Measurements from ENCODE around the gene ERCC8. TPM values are rescaled to one million over a fixed set of nuclear protein-coding genes. Genes with fewer than 3 reads are reported as not detected.

The ERCC8 gene
- total and polyA plus RNA-seq, 11 donors: 3.0 to 10.1 (median 6.1) TPM

DNA sequence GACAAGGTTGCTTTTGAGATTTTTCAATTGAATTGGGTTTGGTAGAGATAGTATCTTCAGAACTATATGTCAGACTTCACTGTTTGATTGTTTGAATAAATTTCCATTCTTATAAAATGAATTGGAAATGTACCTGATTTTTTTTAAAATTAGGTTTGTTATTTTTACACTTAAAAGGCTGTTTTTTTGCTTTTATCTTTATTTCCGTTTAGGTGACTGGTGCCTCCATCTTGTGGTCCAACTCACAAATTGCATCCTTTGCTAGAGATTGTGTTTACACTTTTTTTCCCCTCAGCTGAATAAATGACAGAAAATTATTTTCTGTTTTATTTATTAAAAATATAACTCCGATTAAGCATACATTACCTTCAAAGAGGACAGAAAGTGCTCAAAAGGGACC lies 15.7 kb upstream of the ERCC8 start:
- H3K4me3 ChIP-seq: no peak overlapping the region
- DNase-seq (no peak), ATAC-seq (no peak)
- TF ChIP-seq, protein P1, sequence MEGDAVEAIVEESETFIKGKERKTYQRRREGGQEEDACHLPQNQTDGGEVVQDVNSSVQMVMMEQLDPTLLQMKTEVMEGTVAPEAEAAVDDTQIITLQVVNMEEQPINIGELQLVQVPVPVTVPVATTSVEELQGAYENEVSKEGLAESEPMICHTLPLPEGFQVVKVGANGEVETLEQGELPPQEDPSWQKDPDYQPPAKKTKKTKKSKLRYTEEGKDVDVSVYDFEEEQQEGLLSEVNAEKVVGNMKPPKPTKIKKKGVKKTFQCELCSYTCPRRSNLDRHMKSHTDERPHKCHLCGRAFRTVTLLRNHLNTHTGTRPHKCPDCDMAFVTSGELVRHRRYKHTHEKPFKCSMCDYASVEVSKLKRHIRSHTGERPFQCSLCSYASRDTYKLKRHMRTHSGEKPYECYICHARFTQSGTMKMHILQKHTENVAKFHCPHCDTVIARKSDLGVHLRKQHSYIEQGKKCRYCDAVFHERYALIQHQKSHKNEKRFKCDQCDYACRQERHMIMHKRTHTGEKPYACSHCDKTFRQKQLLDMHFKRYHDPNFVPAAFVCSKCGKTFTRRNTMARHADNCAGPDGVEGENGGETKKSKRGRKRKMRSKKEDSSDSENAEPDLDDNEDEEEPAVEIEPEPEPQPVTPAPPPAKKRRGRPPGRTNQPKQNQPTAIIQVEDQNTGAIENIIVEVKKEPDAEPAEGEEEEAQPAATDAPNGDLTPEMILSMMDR (IDR thresholded peaks at IDR 0.05): peak in 10 of 12 donors; percentile 19 to 55 (median 38)
- no peak for TF ChIP-seq POLR2A (IDR thresholded peaks at IDR 0.05)
- H3K4me1 ChIP-seq: peaks cover 0 to 14% (median 0%) of the 10 kb centered on the region in 12 donors
- H3K27me3 ChIP-seq: no peaks in the 10 kb centered on the region
- WGBS, 4 donors: 32 to 47% (median 35%) methylated on average over 2 of the region's 2 CpGs
- H3K27ac ChIP-seq: no peak overlapping the region
- intact Hi-C loops (cut with DNase I): loop anchor here in 2 of 10 donors (5.0 to 10.0 kb wide), 3 partner anchors 184 to 972 kb away; no protein-coding TSS in a partner anchor
- H3K9me3 ChIP-seq: peaks cover 0 to 4% (median 0%) of the 10 kb centered on the region in 12 donors
- no peaks in the 10 kb centered on the region for H3K36me3 ChIP-seq

DNA sequence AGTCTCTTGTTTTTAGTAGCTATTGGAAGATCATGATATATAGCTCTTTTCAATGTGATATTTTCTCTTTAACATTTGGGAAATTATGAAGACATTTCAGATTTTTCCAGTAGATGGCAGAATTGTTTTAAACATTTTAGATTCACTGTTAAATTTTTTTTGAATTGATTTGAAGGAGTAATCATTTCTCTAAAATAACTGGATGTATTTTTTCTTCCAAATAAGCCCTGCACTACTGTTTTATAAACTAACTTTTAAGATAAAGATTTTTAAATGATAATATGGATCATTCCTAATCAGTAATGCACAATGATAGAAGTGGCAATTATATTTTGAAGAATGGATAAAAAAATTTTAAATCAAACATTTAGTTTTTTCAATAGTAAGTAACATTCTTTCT lies 14.3 kb upstream of the ERCC8 start:
- Histone ChIP-seq H3K9me3 (peaks cover 0 to 13% (median 3%) of the 10 kb centered on the region in 12 donors), H3K27me3 (no peaks in the 10 kb centered on the region), H3K36me3 (no peaks in the 10 kb centered on the region), H3K4me3 (no peak overlapping the region), H3K27ac (no peak overlapping the region), H3K4me1 (peaks cover 0 to 14% (median 0%) of the 10 kb centered on the region in 12 donors)
- intact Hi-C loops (cut with DNase I): loop anchor here in 7 of 10 donors (2.0 to 10.0 kb wide), 6 partner anchors 696 to 976 kb away; no protein-coding TSS in a partner anchor
- no peak for ATAC-seq
- DNase-seq: no peak
- no peak for TF ChIP-seq POLR2A (IDR thresholded peaks at IDR 0.05)
- TF ChIP-seq, protein P1 (IDR thresholded peaks at IDR 0.05): peak in 11 of 12 donors; percentile 14 to 55 (median 42)

DNA sequence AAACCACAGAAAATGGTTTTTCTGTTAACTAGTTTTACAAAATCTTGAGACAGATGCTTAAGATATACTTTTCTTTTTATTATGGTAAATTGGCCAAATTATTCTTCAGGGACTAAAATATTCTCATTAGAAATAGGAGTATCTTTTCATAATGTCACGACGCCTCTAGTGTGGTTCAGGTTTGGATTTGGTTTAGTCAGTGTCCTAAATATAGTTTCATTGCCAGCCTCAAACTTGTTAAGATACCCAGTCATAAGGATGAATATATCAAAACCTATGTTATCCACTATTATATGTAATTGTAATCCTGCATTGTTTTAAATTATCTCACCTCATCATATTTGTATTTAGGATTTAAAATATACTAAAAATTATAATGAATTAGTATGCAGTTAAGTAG lies 13.8 kb upstream of the ERCC8 start:
- DNase-seq (no peak), ATAC-seq (no peak)
- Histone ChIP-seq H3K27ac (no peak overlapping the region), H3K4me3 (no peak overlapping the region), H3K4me1 (peaks cover 0 to 14% (median 0%) of the 10 kb centered on the region in 12 donors), H3K9me3 (peaks cover 0 to 13% (median 3%) of the 10 kb centered on the region in 12 donors), H3K36me3 (no peaks in the 10 kb centered on the region), H3K27me3 (no peaks in the 10 kb centered on the region)
- TF ChIP-seq, protein P1 (IDR thresholded peaks at IDR 0.05): no peak
- TF ChIP-seq POLR2A (IDR thresholded peaks at IDR 0.05): no peak
- 46 to 73% (median 67%) methylated on average over 2 of the region's 2 CpGs for WGBS, 4 donors
- intact Hi-C loops (cut with DNase I): loop anchor here in 7 of 10 donors (2.0 to 10.0 kb wide), 6 partner anchors 696 to 976 kb away; no protein-coding TSS in a partner anchor

DNA sequence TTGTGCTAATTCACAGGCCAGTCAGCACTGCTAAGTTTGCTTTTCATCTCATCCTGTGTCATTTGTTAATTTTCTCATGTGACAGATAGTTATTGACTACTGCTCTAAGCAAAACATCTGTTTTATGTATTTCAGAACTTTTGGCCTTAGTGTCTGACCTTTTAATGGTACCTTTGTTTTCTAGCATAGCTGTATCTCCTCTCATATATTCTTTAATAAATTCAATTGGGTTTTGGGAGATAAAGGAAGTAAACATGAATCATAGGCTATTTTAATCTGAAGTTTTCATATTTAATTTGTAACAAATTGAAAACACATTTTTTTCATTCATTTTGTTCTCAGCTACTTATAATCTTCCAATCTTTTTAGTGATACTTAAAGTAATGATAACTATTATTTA lies 13.2 kb upstream of the ERCC8 start:
- DNase-seq: no peak
- intact Hi-C loops (cut with DNase I): loop anchor here in 7 of 10 donors (2.0 to 10.0 kb wide), 6 partner anchors 697 to 977 kb away; no protein-coding TSS in a partner anchor
- Histone ChIP-seq H3K4me3 (no peak overlapping the region), H3K4me1 (peaks cover 0 to 14% (median 0%) of the 10 kb centered on the region in 12 donors), H3K36me3 (no peaks in the 10 kb centered on the region), H3K27ac (no peak overlapping the region), H3K27me3 (no peaks in the 10 kb centered on the region), H3K9me3 (peaks cover 0 to 13% (median 3%) of the 10 kb centered on the region in 12 donors)
- no peak for TF ChIP-seq POLR2A (IDR thresholded peaks at IDR 0.05)
- TF ChIP-seq, protein P1 (IDR thresholded peaks at IDR 0.05): no peak
- no peak for ATAC-seq

Measured in heart left ventricle (tissue), 16 donors.